RWPE2 (cell line): ENCODE data around the gene ZNF655.

Experiments used
- ATAC-seq: fragments of 200-7000 bp; cut with Tn5 transposase; 3 replicates; pipeline ENCODE4 v1.9.1; 2021; ENCODE audit warnings: low read depth
- DNase-seq: peaks from one replicate; pipeline ENCODE4 v3.0.0-alpha.2; 2020; ENCODE audit warnings: low spot score
- H3K27ac ChIP-seq: fragments of 450-650 bp; 2 replicates; pipeline ENCODE4 v1.5.1; 2017; ENCODE audit warnings: mild to moderate bottlenecking; ENCODE audit not compliant: poor library complexity, severe bottlenecking
- H3K27me3 ChIP-seq: fragments of 250-450 bp; sonication (Bioruptor Pico); 2 replicates; pipeline ENCODE4 v1.5.1; 2021; ENCODE audit warnings: mild to moderate bottlenecking, moderate library complexity; ENCODE audit not compliant: insufficient read depth, poor library complexity, severe bottlenecking
- H3K36me3 ChIP-seq: fragments of 250-450 bp; sonication (Bioruptor Pico); 2 replicates; pipeline ENCODE4 v1.5.1; 2020; ENCODE audit warnings: low read depth, mild to moderate bottlenecking, moderate library complexity
- H3K4me1 ChIP-seq: fragments of 250-450 bp; sonication (Bioruptor Pico); 2 replicates; pipeline ENCODE4 v1.5.1; 2021; ENCODE audit warnings: mild to moderate bottlenecking, moderate library complexity; ENCODE audit not compliant: insufficient read depth, poor library complexity, severe bottlenecking
- H3K4me3 ChIP-seq: fragments of 250-450 bp; sonication (Bioruptor Pico); 2 replicates; pipeline ENCODE4 v1.5.1; 2021; ENCODE audit warnings: mild to moderate bottlenecking, moderate library complexity; ENCODE audit not compliant: severe bottlenecking
- H3K9me3 ChIP-seq: fragments of 250-450 bp; sonication (Bioruptor Pico); 2 replicates; pipeline ENCODE4 v1.5.1; 2021; ENCODE audit warnings: mild to moderate bottlenecking, moderate library complexity; ENCODE audit not compliant: severe bottlenecking
- TF ChIP-seq, protein P1 (sequence below): fragments of 450-650 bp; IDR thresholded peaks from one replicate; pipeline ENCODE4 v1.5.1; 2017; ENCODE audit warnings: mild to moderate bottlenecking, moderate library complexity; ENCODE audit not compliant: poor library complexity, severe bottlenecking

The ZNF655 gene

DNA sequence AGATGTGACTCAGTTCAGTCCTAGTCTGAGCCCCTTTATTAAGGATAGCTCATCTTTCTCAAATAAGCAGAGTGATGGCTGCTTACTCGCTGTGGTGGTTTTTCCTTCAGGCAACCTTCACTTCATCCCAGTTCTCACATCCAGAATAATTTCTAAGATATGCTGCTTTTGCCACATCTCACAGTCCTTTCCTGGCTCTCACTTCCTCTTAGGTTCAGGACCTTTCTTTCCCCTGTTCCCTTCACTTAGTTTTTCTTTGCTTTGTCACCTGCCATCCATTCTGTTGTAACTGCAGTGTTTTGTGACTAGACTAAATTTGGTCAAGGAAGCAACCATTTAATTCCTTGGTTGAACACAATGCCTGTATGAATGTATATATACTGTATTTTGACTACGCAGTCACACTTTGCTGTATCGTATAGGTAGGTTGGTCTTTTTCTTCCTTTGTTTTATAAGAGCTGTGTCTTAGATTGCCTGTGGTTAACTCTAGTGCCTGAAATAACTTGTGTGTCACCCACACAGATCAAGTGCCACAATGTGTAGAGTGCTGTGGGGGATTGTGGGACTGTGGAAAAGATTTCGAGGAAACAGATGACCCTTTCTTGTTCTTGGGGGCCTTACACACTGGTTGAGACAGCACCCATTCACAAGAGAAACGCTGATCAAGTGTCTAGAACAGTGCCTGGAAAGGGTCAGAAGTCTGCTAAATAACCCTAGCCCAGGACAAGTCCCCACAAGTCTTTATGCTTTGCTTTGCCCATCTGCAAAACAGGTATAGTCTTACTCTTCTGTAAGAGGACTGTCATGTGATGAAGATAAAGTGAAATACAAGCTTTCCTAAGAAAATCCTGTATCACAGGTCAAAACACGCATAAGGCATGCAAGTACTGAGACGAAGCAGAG is 2.6 kb downstream of the ZNF655 start:
- Histone ChIP-seq H3K27ac (peak overlapping the region; percentile 92), H3K4me1 (peaks cover 43% of the 10 kb centered on the region), H3K4me3 (no peak overlapping the region), H3K9me3 (no peaks in the 10 kb centered on the region), H3K27me3 (no peaks in the 10 kb centered on the region), H3K36me3 (peaks cover 74% of the 10 kb centered on the region)
- ATAC-seq (peak; percentile 10), DNase-seq (no peak)
- TF ChIP-seq, protein P1, sequence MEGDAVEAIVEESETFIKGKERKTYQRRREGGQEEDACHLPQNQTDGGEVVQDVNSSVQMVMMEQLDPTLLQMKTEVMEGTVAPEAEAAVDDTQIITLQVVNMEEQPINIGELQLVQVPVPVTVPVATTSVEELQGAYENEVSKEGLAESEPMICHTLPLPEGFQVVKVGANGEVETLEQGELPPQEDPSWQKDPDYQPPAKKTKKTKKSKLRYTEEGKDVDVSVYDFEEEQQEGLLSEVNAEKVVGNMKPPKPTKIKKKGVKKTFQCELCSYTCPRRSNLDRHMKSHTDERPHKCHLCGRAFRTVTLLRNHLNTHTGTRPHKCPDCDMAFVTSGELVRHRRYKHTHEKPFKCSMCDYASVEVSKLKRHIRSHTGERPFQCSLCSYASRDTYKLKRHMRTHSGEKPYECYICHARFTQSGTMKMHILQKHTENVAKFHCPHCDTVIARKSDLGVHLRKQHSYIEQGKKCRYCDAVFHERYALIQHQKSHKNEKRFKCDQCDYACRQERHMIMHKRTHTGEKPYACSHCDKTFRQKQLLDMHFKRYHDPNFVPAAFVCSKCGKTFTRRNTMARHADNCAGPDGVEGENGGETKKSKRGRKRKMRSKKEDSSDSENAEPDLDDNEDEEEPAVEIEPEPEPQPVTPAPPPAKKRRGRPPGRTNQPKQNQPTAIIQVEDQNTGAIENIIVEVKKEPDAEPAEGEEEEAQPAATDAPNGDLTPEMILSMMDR = no peak

DNA sequence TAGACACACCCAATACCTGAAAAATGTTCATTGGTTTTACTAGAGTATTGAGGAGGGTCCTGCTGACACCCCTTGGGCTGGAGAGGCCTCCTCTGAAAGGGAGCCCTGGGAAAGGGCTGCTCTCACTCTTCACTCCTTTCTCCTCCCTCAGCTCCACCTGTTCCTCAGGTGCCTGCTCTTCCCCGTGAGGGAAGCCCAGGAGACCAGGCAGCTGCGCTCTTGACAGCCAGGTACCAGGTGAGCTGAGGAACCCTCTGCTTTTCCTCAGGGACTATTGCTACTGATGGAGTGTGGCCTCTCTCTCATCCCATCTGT is 3.3 kb downstream of the ZNF655 start:
- ATAC-seq (no peak), DNase-seq (no peak)
- Histone ChIP-seq H3K4me3 (no peak overlapping the region), H3K9me3 (no peaks in the 10 kb centered on the region), H3K4me1 (peaks cover 43% of the 10 kb centered on the region), H3K27me3 (no peaks in the 10 kb centered on the region), H3K36me3 (peaks cover 74% of the 10 kb centered on the region), H3K27ac (peak overlapping the region; percentile 92)
- TF ChIP-seq, protein P1 = no peak

DNA sequence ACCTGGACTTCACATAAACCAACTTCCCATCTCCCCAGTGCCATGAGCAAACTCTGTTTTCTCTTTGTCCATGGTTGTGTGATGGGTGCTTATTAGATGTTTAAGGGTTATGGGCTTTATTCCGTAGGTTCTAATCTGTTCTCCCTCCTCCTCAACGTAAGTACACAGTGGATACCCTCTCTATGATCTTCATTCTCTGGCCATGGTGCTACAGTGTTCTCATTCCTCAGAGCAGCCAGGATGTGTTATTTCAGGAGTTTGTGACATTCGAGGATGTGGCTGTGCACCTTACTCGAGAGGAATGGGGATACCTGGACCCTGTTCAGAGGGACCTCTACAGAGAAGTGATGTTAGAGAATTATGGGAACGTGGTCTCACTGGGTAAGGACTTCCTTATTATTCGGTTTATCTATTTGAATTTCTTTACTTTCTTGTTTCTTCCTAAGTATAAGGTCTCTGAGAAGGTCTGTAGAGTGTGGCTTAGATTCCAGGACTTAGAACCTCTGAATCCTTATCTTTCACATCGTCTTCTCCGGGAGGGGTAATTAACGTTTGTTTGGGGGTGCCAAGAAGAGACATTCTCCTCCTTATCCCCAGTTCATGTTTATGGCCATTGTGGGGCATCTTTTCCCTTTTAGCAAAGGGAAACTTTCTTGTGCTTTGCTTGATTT is 3.8 kb downstream of the ZNF655 start:
- TF ChIP-seq, protein P1 = no peak
- Histone ChIP-seq H3K9me3 (no peaks in the 10 kb centered on the region), H3K4me1 (peaks cover 43% of the 10 kb centered on the region), H3K27me3 (no peaks in the 10 kb centered on the region), H3K36me3 (peaks cover 74% of the 10 kb centered on the region), H3K27ac (peak overlapping the region; percentile 92), H3K4me3 (no peak overlapping the region)
- ATAC-seq (no peak), DNase-seq (no peak)

DNA sequence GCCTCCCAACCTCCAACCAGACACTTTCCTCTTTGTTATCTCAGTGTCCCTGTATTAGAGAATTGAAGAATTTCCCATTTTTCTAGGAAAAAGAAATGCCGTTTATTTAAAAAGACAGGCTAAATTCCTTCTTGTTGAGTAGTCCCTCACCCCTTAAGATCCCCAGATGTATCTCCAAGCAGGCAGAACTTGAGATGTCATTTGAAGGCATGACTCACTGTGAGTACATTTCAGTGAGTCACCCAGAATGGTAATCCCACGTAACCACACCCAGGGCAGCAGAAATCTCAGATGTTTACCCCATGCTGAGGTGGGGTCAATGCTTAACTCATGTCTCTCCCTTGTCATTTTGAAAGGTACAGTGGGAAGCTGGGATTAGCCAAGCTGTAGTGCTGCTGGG is 4.4 kb downstream of the ZNF655 start:
- H3K4me3 ChIP-seq = no peak overlapping the region
- peaks cover 77% of the 10 kb centered on the region for H3K36me3 ChIP-seq
- DNase-seq (peak; percentile 74), ATAC-seq (peak; percentile 79)
- no peaks in the 10 kb centered on the region for H3K9me3 ChIP-seq
- peak overlapping the region; percentile 92 for H3K27ac ChIP-seq
- H3K27me3 ChIP-seq = no peaks in the 10 kb centered on the region
- peaks cover 43% of the 10 kb centered on the region for H3K4me1 ChIP-seq
- TF ChIP-seq, protein P1 = no peak
